Astrocyte (in vitro differentiated cells and primary cell): ENCODE results near the gene PEMT. TPM values are rescaled to one million over a fixed set of nuclear protein-coding genes. Genes with fewer than 3 reads are reported as not detected.

ENCODE experiments used
- DNase-seq: peaks from one replicate; pipeline ENCODE4 v3.0.0-alpha.2; 2010; ENCODE audit warnings: low read depth
- FAIRE-seq: peaks from 2 replicates; lab custom pipeline; 2011; peaks lifted over from hg19 to GRCh38; lab: Jason Lieb, UNC
- H2AFZ ChIP-seq: 2 replicates; pipeline ENCODE4 v1.6.0; 2012; ENCODE audit warnings: low read depth, low read length, inconsistent platforms
- H3K27ac ChIP-seq: 2 replicates; pipeline ENCODE4 v1.5.1; 2011; ENCODE audit warnings: low read depth, low read length, inconsistent platforms
- H3K27me3 ChIP-seq: 2 replicates; pipeline ENCODE4 v1.6.0; 2011; ENCODE audit warnings: low read length, inconsistent platforms; ENCODE audit not compliant: insufficient read depth
- H3K36me3 ChIP-seq: 2 replicates; pipeline ENCODE4 v1.5.1; 2011; ENCODE audit warnings: low read length, inconsistent platforms; ENCODE audit not compliant: insufficient read depth
- H3K4me1 ChIP-seq: 2 replicates; pipeline ENCODE4 v1.5.1; 2011; ENCODE audit warnings: low read length, inconsistent platforms; ENCODE audit not compliant: insufficient read depth
- H3K4me2 ChIP-seq: 2 replicates; pipeline ENCODE4 v1.6.0; 2012; ENCODE audit warnings: low read length, inconsistent platforms
- H3K4me3 ChIP-seq: 2 replicates; pipeline ENCODE4 v1.5.1; 2011; ENCODE audit warnings: low read depth, mild to moderate bottlenecking, low read length, inconsistent platforms; ENCODE audit not compliant: insufficient read depth
- H3K79me2 ChIP-seq: 2 replicates; pipeline ENCODE4 v1.6.0; 2012; ENCODE audit warnings: mild to moderate bottlenecking, low read length, inconsistent platforms; ENCODE audit not compliant: insufficient read depth
- H3K9ac ChIP-seq: 2 replicates; pipeline ENCODE4 v1.6.0; 2012; ENCODE audit warnings: mild to moderate bottlenecking, low read length, inconsistent platforms
- H3K9me3 ChIP-seq: 2 replicates; pipeline ENCODE4 v1.5.1; 2012; ENCODE audit warnings: low read depth, mild to moderate bottlenecking, low read length, inconsistent platforms; ENCODE audit not compliant: insufficient read depth
- H4K20me1 ChIP-seq: 2 replicates; pipeline ENCODE4 v1.6.0; 2012; ENCODE audit warnings: low read length, inconsistent platforms; ENCODE audit not compliant: insufficient read depth
- H3K27ac Mint-ChIP-seq: one replicate; pipeline ENCODE4 v1.8.0; 2021; ENCODE audit warnings: mild to moderate bottlenecking, mixed read lengths; ENCODE audit not compliant: unreplicated experiment
- H3K27me3 Mint-ChIP-seq: one replicate; pipeline ENCODE4 v1.8.0; 2021; ENCODE audit warnings: low read depth, mixed read lengths; ENCODE audit not compliant: unreplicated experiment
- H3K36me3 Mint-ChIP-seq: one replicate; pipeline ENCODE4 v1.8.0; 2021; ENCODE audit warnings: low read depth, mixed read lengths; ENCODE audit not compliant: unreplicated experiment
- H3K4me1 Mint-ChIP-seq: one replicate; pipeline ENCODE4 v1.8.0; 2021; ENCODE audit warnings: low read depth, mixed read lengths; ENCODE audit not compliant: unreplicated experiment
- H3K4me3 Mint-ChIP-seq: one replicate; pipeline ENCODE4 v1.8.0; 2021; ENCODE audit warnings: mild to moderate bottlenecking, moderate library complexity, mixed read lengths; ENCODE audit not compliant: unreplicated experiment
- H3K9me3 Mint-ChIP-seq: one replicate; pipeline ENCODE4 v1.8.0; 2021; ENCODE audit warnings: mild to moderate bottlenecking, mixed read lengths; ENCODE audit not compliant: unreplicated experiment
- CTCF ChIP-seq: IDR thresholded peaks from 2 replicates; pipeline ENCODE4 v1.5.1; 2011; ENCODE audit warnings: low read depth, mild to moderate bottlenecking, inconsistent platforms, low read length, moderate library complexity; ENCODE audit not compliant: insufficient read depth
- EZH2 ChIP-seq: IDR thresholded peaks from 2 replicates; pipeline ENCODE4 v1.6.1; 2012; ENCODE audit warnings: mild to moderate bottlenecking, low read length, inconsistent platforms; ENCODE audit not compliant: insufficient read depth
- total RNA-seq: library from RNA; stranded (reverse); gene quantifications from 2 replicates; pipeline ENCODE4 v1.2.1, GENCODE V29; 2021

Gene PEMT
- total RNA-seq, 1 donor from 2014 or later = 19.5 TPM

GRCh38 chr17:17491546-17491988 is 99.9 kb downstream of the PEMT start:
- Mint-ChIP-seq H3K4me3 (no peak overlapping the region), H3K4me1 (no peaks in the 10 kb centered on the region), H3K9me3 (no peaks in the 10 kb centered on the region), H3K36me3 (peaks cover 9% of the 10 kb centered on the region), H3K27ac (no peak overlapping the region), H3K27me3 (peaks cover 7% of the 10 kb centered on the region)
- Histone ChIP-seq H3K4me2 (no peak overlapping the region), H3K9ac (no peak overlapping the region), H2AFZ (no peak overlapping the region), H3K4me1 (peaks cover 12% of the 10 kb centered on the region), H3K27me3 (peaks cover 3% of the 10 kb centered on the region), H3K27ac (no peak overlapping the region), H3K9me3 (no peaks in the 10 kb centered on the region), H3K4me3 (no peak overlapping the region), H4K20me1 (peaks cover 55% of the 10 kb centered on the region), H3K36me3 (peaks cover 4% of the 10 kb centered on the region), H3K79me2 (peaks cover 9% of the 10 kb centered on the region)
- DNase-seq (no peak), FAIRE-seq (no peak)
- TF ChIP-seq EZH2 = no peak
- no peak for TF ChIP-seq CTCF

- Mint-ChIP-seq H3K4me3 (no peak overlapping the region), H3K36me3 (peaks cover 9% of the 10 kb centered on the region)
- FAIRE-seq = no peak
These were observed 100.5 kb downstream of the PEMT start for GRCh38 chr17:17491031-17491471.

More at GRCh38 chr17:17491031-17491471, 100.5 kb downstream of the PEMT start:
- no peak overlapping the region for H3K4me3 ChIP-seq
- H3K27me3 Mint-ChIP-seq = peaks cover 7% of the 10 kb centered on the region
- peaks cover 55% of the 10 kb centered on the region for H4K20me1 ChIP-seq
- no peaks in the 10 kb centered on the region for H3K9me3 Mint-ChIP-seq
- no peak overlapping the region for H2AFZ ChIP-seq
- H3K9ac ChIP-seq = no peak overlapping the region
- H3K4me1 ChIP-seq = peaks cover 12% of the 10 kb centered on the region
- H3K4me1 Mint-ChIP-seq = no peaks in the 10 kb centered on the region
- H3K27me3 ChIP-seq = peaks cover 3% of the 10 kb centered on the region
- peaks cover 4% of the 10 kb centered on the region for H3K36me3 ChIP-seq
- H3K27ac Mint-ChIP-seq = no peak overlapping the region
- no peak overlapping the region for H3K27ac ChIP-seq
- H3K79me2 ChIP-seq = peaks cover 9% of the 10 kb centered on the region
- no peak for DNase-seq
- no peak overlapping the region for H3K4me2 ChIP-seq
- H3K9me3 ChIP-seq = no peaks in the 10 kb centered on the region
- no peak for TF ChIP-seq EZH2
- TF ChIP-seq CTCF = no peak
